ENCODE measurements around the gene SEPSECS.

Gene SEPSECS

GRCh38 chr4:25111648-25112196 is 48.5 kb downstream of the SEPSECS start:
- Histone ChIP-seq H3K9me3 (ENCODE audit: insufficient read depth, low read length, severe bottlenecking) (no peaks in the 10 kb centered on the region), H3K4me3 (ENCODE audit: low read depth in 1 of 2, low read length in 2 of 2) (no peak overlapping the region), H2AFZ (ENCODE audit: low read depth, low read length) (no peak overlapping the region), H3K4me1 (ENCODE audit: insufficient read depth, low read length) (no peaks in the 10 kb centered on the region), H3K4me2 (ENCODE audit: insufficient read depth, low read length) (no peak overlapping the region), H3K27ac (ENCODE audit: low read length) (no peak overlapping the region), H3K9ac (ENCODE audit: low read depth, low read length) (no peak overlapping the region), H3K27me3 (ENCODE audit: insufficient read depth, low read length, poor library complexity) (no peaks in the 10 kb centered on the region), H3K36me3 (ENCODE audit: insufficient read depth, low read length) (no peaks in the 10 kb centered on the region), H3K79me2 (ENCODE audit: insufficient read depth, low read length) (no peaks in the 10 kb centered on the region), H4K20me1 (ENCODE audit: insufficient read depth, low read length) (no peaks in the 10 kb centered on the region)
- TF ChIP-seq EZH2 (IDR thresholded peaks at IDR 0.05; ENCODE audit: borderline replicate concordance, low read depth, low read length, severe bottlenecking) (no peak), CTCF (IDR thresholded peaks at IDR 0.05; ENCODE audit: borderline replicate concordance, extremely low read depth, low read length, poor library complexity, severe bottlenecking) (no peak)
- ATAC-seq (ENCODE audit: insufficient read depth, low read depth) (no peak), DNase-seq (no peak)

- Histone ChIP-seq H4K20me1 (ENCODE audit: insufficient read depth, low read length) (no peaks in the 10 kb centered on the region), H3K9ac (ENCODE audit: low read depth, low read length) (no peak overlapping the region), H3K79me2 (ENCODE audit: insufficient read depth, low read length) (no peaks in the 10 kb centered on the region), H3K36me3 (ENCODE audit: insufficient read depth, low read length) (no peaks in the 10 kb centered on the region), H3K9me3 (ENCODE audit: insufficient read depth, low read length, severe bottlenecking) (no peaks in the 10 kb centered on the region), H3K27me3 (ENCODE audit: insufficient read depth, low read length, poor library complexity) (no peaks in the 10 kb centered on the region), H2AFZ (ENCODE audit: low read depth, low read length) (no peak overlapping the region), H3K4me1 (ENCODE audit: insufficient read depth, low read length) (no peaks in the 10 kb centered on the region), H3K4me2 (ENCODE audit: insufficient read depth, low read length) (no peak overlapping the region), H3K4me3 (ENCODE audit: low read depth in 1 of 2, low read length in 2 of 2) (no peak overlapping the region), H3K27ac (ENCODE audit: low read length) (no peak overlapping the region)
- DNase-seq (no peak), ATAC-seq (ENCODE audit: insufficient read depth, low read depth) (no peak)
- no peak for TF ChIP-seq CTCF (IDR thresholded peaks at IDR 0.05; ENCODE audit: borderline replicate concordance, extremely low read depth, low read length, poor library complexity, severe bottlenecking)
- TF ChIP-seq EZH2 (IDR thresholded peaks at IDR 0.05; ENCODE audit: borderline replicate concordance, low read depth, low read length, severe bottlenecking) = no peak
Measured at GRCh38 chr4:25110527-25111329, 49.5 kb downstream of the SEPSECS start.

GRCh38 chr4:25109511-25109910 is 50.7 kb downstream of the SEPSECS start:
- Histone ChIP-seq H3K4me2 (ENCODE audit: insufficient read depth, low read length) (no peak overlapping the region), H3K27ac (ENCODE audit: low read length) (no peak overlapping the region), H4K20me1 (ENCODE audit: insufficient read depth, low read length) (no peaks in the 10 kb centered on the region), H3K9ac (ENCODE audit: low read depth, low read length) (no peak overlapping the region), H3K36me3 (ENCODE audit: insufficient read depth, low read length) (no peaks in the 10 kb centered on the region), H3K4me3 (ENCODE audit: low read depth in 1 of 2, low read length in 2 of 2) (no peak overlapping the region), H3K9me3 (ENCODE audit: insufficient read depth, low read length, severe bottlenecking) (no peaks in the 10 kb centered on the region), H2AFZ (ENCODE audit: low read depth, low read length) (no peak overlapping the region), H3K27me3 (ENCODE audit: insufficient read depth, low read length, poor library complexity) (no peaks in the 10 kb centered on the region), H3K4me1 (ENCODE audit: insufficient read depth, low read length) (no peaks in the 10 kb centered on the region), H3K79me2 (ENCODE audit: insufficient read depth, low read length) (no peaks in the 10 kb centered on the region)
- no peak for DNase-seq
- ATAC-seq (ENCODE audit: insufficient read depth, low read depth) = no peak
- no peak for TF ChIP-seq EZH2 (IDR thresholded peaks at IDR 0.05; ENCODE audit: borderline replicate concordance, low read depth, low read length, severe bottlenecking)
- TF ChIP-seq CTCF (IDR thresholded peaks at IDR 0.05; ENCODE audit: borderline replicate concordance, extremely low read depth, low read length, poor library complexity, severe bottlenecking) = no peak

All from DND-41 (cell line).